A549 (cell line): ENCODE measurements around the gene CLEC4M. TPM values are rescaled to one million over a fixed set of nuclear protein-coding genes. Genes with fewer than 3 reads are reported as not detected.

Experiments
- ATAC-seq, 2 experiments: fragments of 200-7000 bp in 1 of 2; fragments of >200 bp in 1 of 2; cut with Nextera tagmentation in 1 of 2; cut with Tn5 transposase in 1 of 2; 3 replicates each; pipeline versions ENCODE4 v1.8.0 to v1.9.1; 2018 to 2020; ENCODE audit warnings: mild to moderate bottlenecking in 1 of 2, moderate library complexity in 1 of 2
- CTCF ChIA-PET: fragments of 300-600 bp; sonication (Branson Sonifier 250); formaldehyde crosslinking; extraction: SDS; loops from one replicate; lab custom pipeline; 2021; ENCODE audit warnings: antibody characterized with exemption, inconsistent platforms; lab: Yijun Ruan, JAX
- POLR2A ChIA-PET: fragments of 350-600 bp; formaldehyde crosslinking; extraction: SDS; loops from one replicate; lab custom pipeline; 2021; ENCODE audit warnings: antibody characterized with exemption, inconsistent platforms; lab: Yijun Ruan, JAX
- DNase-seq, 2 experiments: peaks; one replicate each; pipeline versions ENCODE4 v3.0.0 to v3.0.0-alpha.2; 2011 to 2016; ENCODE audit warnings: low read depth in 1 of 2, low spot score in 1 of 2
- FAIRE-seq: peaks from 2 replicates; lab custom pipeline; 2011; peaks lifted over from hg19 to GRCh38; lab: Jason Lieb, UNC
- H3K27ac ChIP-seq, 2 experiments: fragments of >200 bp; sonication (Bioruptor Twin); formaldehyde crosslinking; 3 replicates each; pipeline ENCODE4 v1.5.1; 2016 to 2017
- H3K4me1 ChIP-seq: fragments of >200 bp; sonication (Bioruptor Twin); formaldehyde crosslinking; 3 replicates; pipeline ENCODE4 v1.6.1; 2016
- H3K4me2 ChIP-seq: fragments of >200 bp; sonication (Bioruptor Twin); formaldehyde crosslinking; 3 replicates; pipeline ENCODE4 v1.6.1; 2016
- H3K4me3 ChIP-seq: fragments of >200 bp; sonication (Bioruptor Twin); formaldehyde crosslinking; 3 replicates; pipeline ENCODE4 v1.5.1; 2016
- H3K9me3 ChIP-seq: fragments of >200 bp; sonication (Bioruptor Twin); formaldehyde crosslinking; 3 replicates; pipeline ENCODE4 v1.6.1; 2016
- BHLHE40 ChIP-seq: IDR thresholded peaks from 2 replicates; pipeline ENCODE4 v1.6.1; 2012; ENCODE audit warnings: low read depth, low read length, inconsistent platforms
- CEBPB ChIP-seq, 2 experiments: fragments of >200 bp in 1 of 2; sonication (Bioruptor Twin) in 1 of 2; formaldehyde crosslinking in 1 of 2; IDR thresholded peaks; 2 replicates each; pipeline ENCODE4 v1.6.1; 2012 to 2016
- EHMT2 ChIP-seq: fragments of 200-600 bp; sonication (generic); IDR thresholded peaks from 2 replicates; pipeline ENCODE4 v1.6.1; 2016; ENCODE audit warnings: antibody characterized with exemption, low read depth, mild to moderate bottlenecking, moderate library complexity
- GATA3 ChIP-seq: IDR thresholded peaks from 2 replicates; pipeline ENCODE4 v1.6.1; 2012; ENCODE audit warnings: borderline replicate concordance
- HDAC2 ChIP-seq: fragments of 200-600 bp; sonication (generic); IDR thresholded peaks from 2 replicates; pipeline ENCODE4 v1.6.1; 2016
- HEYL ChIP-seq: fragments of 250-450 bp; sonication (Bioruptor Pico); IDR thresholded peaks from 2 replicates; pipeline ENCODE4 v1.8.0; 2021; ENCODE audit warnings: mild to moderate bottlenecking, moderate library complexity
- HOXB5 ChIP-seq: fragments of 250-450 bp; sonication (Bioruptor Pico); IDR thresholded peaks from 2 replicates; pipeline ENCODE4 v1.5.0; 2020; ENCODE audit warnings: mild to moderate bottlenecking, moderate library complexity
- MAFK ChIP-seq: fragments of 450-650 bp; IDR thresholded peaks from 2 replicates; pipeline ENCODE4 v1.6.1; 2014; ENCODE audit not compliant: partially characterized antibody
- MAZ ChIP-seq: fragments of 150-350 bp; IDR thresholded peaks from 2 replicates; pipeline ENCODE4 v1.6.1; 2014; ENCODE audit warnings: antibody characterized with exemption, low read depth, low read length, borderline replicate concordance
- NFE2L2 ChIP-seq: fragments of 150-350 bp; conservative IDR thresholded peaks from 2 replicates; pipeline ENCODE4 v1.6.1; 2014; ENCODE audit warnings: low read length
- PHF8 ChIP-seq: fragments of 200-600 bp; sonication (generic); IDR thresholded peaks from 2 replicates; pipeline ENCODE4 v1.6.1; 2016; ENCODE audit warnings: low read depth, mild to moderate bottlenecking, antibody characterized with exemption, moderate library complexity, borderline replicate concordance
- POLR2A ChIP-seq: IDR thresholded peaks from 2 replicates; pipeline ENCODE4 v1.6.1; 2012; ENCODE audit warnings: mild to moderate bottlenecking, low read length
- POLR2AphosphoS2 ChIP-seq: conservative IDR thresholded peaks from 2 replicates; pipeline ENCODE4 v1.6.1; 2012; ENCODE audit warnings: low read length, improper control_type of control experiment, inconsistent platforms
- RARB ChIP-seq: fragments of 250-450 bp; sonication (Bioruptor Pico); IDR thresholded peaks from 2 replicates; pipeline ENCODE4 v1.8.0; 2021; ENCODE audit warnings: mild to moderate bottlenecking, moderate library complexity
- RFX5 ChIP-seq: fragments of 450-650 bp; IDR thresholded peaks from 2 replicates; pipeline ENCODE4 v1.7.1; 2014; ENCODE audit warnings: antibody characterized with exemption, mild to moderate bottlenecking, moderate library complexity
- RNF2 ChIP-seq: fragments of 200-600 bp; sonication (generic); IDR thresholded peaks from 2 replicates; pipeline ENCODE4 v1.6.1; 2016; ENCODE audit warnings: low read depth, mild to moderate bottlenecking, antibody characterized with exemption, moderate library complexity, borderline replicate concordance
- SREBF2 ChIP-seq: fragments of 450-650 bp; IDR thresholded peaks from 2 replicates; pipeline ENCODE4 v1.6.1; 2014; ENCODE audit warnings: mild to moderate bottlenecking, moderate library complexity
- ZFP36 ChIP-seq: fragments of 450-650 bp; IDR thresholded peaks from 2 replicates; pipeline ENCODE4 v1.6.1; 2014; ENCODE audit warnings: borderline replicate concordance; ENCODE audit not compliant: partially characterized antibody
- ZNF302 ChIP-seq: fragments of 250-450 bp; sonication (Bioruptor Pico); IDR thresholded peaks from 2 replicates; pipeline ENCODE4 v1.9.0; 2021; ENCODE audit warnings: inconsistent platforms, mild to moderate bottlenecking, moderate library complexity
- ZSCAN20 ChIP-seq: fragments of 250-450 bp; sonication (Bioruptor Pico); IDR thresholded peaks from 2 replicates; pipeline ENCODE4 v1.8.0; 2022; ENCODE audit warnings: mild to moderate bottlenecking, moderate library complexity
- WGBS: methylation state at CpG from one replicate; pipeline ENCODE4 v1.1.6; 2017; ENCODE audit errors: missing lambda C conversion rate; 5-methylcytosine and 5-hydroxymethylcytosine counted together
- polyA plus RNA-seq, 4 experiments: library from polyadenylated mRNA; depleted of rRNA in 3 of 4; stranded (reverse); fragments of >200 nt; fragmentation: RNase III in 1 of 4; extraction: RNeasy Plus Mini Kit Qiagen cat#74134 plus additional on column Dnase treatment in 1 of 4; gene quantifications; 2 replicates in 3 of 4; 3 replicates in 1 of 4; pipeline ENCODE4 v1.2.3, GENCODE V29; 2011 to 2017
- TF ChIP-seq, protein P1 (sequence below): IDR thresholded peaks from 2 replicates; pipeline ENCODE4 v1.6.1; 2012
- TF ChIP-seq, protein P2 (sequence below): fragments of 250-450 bp; sonication (Bioruptor Pico); IDR thresholded peaks from 2 replicates; pipeline ENCODE4 v1.5.0; 2020; ENCODE audit warnings: low read depth, mild to moderate bottlenecking, moderate library complexity
- TF ChIP-seq, protein P3 (sequence below): fragments of 250-450 bp; sonication (Bioruptor Pico); IDR thresholded peaks from 2 replicates; pipeline ENCODE4 v1.5.0; 2021; ENCODE audit warnings: mild to moderate bottlenecking, moderate library complexity, borderline replicate concordance

The CLEC4M gene
- polyA plus RNA-seq, 2 of the 4 experiments (the other 2 are of a cell fraction) = not detected

DNA sequence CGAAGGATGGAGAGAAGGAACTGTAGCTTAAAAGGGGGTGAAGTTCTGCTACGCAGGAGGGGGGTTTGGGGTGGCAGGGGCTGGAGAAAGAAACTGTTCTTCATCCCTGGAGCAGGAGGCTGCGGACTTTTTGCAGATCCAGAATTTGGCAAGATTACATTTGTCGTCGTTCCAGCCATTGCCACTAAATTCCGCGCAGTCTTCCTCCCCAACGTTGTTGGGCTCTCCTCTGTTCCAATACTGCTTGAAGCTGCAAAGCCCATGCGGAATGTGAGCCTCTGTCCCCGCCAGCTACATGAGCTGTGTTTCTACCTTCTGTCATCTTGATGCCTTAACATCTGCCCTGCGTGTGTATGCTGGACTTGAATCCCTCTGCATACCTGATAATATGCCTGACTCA lies 20.1 kb upstream of the CLEC4M start:
- TF ChIP-seq POLR2A = no peak
- no peak for TF ChIP-seq ZSCAN20 (CRISPR knock-in tag)
- no peak for TF ChIP-seq ZNF302
- TF ChIP-seq RNF2 = no peak
- TF ChIP-seq PHF8 = no peak
- no peak for TF ChIP-seq RARB (CRISPR knock-in tag)
- TF ChIP-seq NFE2L2 = no peak
- no peak for TF ChIP-seq BHLHE40
- TF ChIP-seq RFX5 = no peak
- TF ChIP-seq, protein P1, sequence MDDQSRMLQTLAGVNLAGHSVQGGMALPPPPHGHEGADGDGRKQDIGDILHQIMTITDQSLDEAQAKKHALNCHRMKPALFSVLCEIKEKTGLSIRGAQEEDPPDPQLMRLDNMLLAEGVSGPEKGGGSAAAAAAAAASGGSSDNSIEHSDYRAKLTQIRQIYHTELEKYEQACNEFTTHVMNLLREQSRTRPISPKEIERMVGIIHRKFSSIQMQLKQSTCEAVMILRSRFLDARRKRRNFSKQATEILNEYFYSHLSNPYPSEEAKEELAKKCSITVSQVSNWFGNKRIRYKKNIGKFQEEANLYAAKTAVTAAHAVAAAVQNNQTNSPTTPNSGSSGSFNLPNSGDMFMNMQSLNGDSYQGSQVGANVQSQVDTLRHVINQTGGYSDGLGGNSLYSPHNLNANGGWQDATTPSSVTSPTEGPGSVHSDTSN = no peak
- no peak for TF ChIP-seq ZFP36
- no peak for TF ChIP-seq POLR2AphosphoS2
- TF ChIP-seq CEBPB (IDR thresholded peaks at IDR 0.05) = no peak
- TF ChIP-seq, protein P2, sequence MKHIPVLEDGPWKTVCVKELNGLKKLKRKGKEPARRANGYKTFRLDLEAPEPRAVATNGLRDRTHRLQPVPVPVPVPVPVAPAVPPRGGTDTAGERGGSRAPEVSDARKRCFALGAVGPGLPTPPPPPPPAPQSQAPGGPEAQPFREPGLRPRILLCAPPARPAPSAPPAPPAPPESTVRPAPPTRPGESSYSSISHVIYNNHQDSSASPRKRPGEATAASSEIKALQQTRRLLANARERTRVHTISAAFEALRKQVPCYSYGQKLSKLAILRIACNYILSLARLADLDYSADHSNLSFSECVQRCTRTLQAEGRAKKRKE (CRISPR knock-in tag) = no peak
- Histone ChIP-seq H3K27ac (no peak overlapping the region), H3K4me1 (no peaks in the 10 kb centered on the region), H3K4me3 (no peak overlapping the region), H3K4me2 (no peak overlapping the region), H3K9me3 (no peaks in the 10 kb centered on the region)
- POLR2A ChIA-PET = no interaction called here
- CTCF ChIA-PET = no interaction called here
- FAIRE-seq = no peak
- no peak for DNase-seq
- no peak for ATAC-seq
- 57% methylated on average over 10 of the region's 11 CpGs for WGBS

DNA sequence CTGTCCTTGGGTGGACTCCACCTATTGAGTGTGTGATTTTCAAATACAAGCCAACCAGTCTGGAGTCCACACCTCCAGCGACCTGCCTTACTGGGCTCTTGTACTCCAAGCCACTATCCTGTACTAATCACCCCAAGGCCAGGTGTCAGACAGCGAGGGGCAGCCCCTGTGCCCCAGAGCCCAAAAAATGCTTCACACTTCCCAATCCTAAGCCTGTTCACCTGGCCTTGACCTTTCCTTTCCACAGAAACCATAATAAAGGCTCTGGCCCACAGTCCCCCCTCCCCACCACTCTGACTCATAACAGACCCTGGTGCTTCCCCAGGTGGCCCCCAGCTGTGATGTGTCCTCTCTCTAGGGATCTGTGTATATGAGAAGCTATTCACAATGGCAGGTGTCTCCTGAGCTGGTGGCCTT lies 19.6 kb upstream of the CLEC4M start:
- TF ChIP-seq, protein P3, sequence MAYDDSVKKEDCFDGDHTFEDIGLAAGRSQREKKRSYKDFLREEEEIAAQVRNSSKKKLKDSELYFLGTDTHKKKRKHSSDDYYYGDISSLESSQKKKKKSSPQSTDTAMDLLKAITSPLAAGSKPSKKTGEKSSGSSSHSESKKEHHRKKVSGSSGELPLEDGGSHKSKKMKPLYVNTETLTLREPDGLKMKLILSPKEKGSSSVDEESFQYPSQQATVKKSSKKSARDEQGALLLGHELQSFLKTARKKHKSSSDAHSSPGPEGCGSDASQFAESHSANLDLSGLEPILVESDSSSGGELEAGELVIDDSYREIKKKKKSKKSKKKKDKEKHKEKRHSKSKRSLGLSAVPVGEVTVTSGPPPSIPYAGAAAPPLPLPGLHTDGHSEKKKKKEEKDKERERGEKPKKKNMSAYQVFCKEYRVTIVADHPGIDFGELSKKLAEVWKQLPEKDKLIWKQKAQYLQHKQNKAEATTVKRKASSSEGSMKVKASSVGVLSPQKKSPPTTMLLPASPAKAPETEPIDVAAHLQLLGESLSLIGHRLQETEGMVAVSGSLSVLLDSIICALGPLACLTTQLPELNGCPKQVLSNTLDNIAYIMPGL (CRISPR knock-in tag) = no peak
- no peak for TF ChIP-seq EHMT2
- Histone ChIP-seq H3K4me2 (no peak overlapping the region), H3K9me3 (no peaks in the 10 kb centered on the region), H3K4me1 (no peaks in the 10 kb centered on the region), H3K4me3 (no peak overlapping the region), H3K27ac (no peak overlapping the region)
- ChIA-PET POLR2A (no interaction called here), CTCF (interaction anchor here (0.6 kb wide), 1 partner anchor 14 kb away, joined by 3 read pairs; no protein-coding TSS in a partner anchor)
- DNase-seq (no peak), FAIRE-seq (no peak), ATAC-seq (no peak)
- 0% methylated on average over 2 of the region's 2 CpGs for WGBS

DNA sequence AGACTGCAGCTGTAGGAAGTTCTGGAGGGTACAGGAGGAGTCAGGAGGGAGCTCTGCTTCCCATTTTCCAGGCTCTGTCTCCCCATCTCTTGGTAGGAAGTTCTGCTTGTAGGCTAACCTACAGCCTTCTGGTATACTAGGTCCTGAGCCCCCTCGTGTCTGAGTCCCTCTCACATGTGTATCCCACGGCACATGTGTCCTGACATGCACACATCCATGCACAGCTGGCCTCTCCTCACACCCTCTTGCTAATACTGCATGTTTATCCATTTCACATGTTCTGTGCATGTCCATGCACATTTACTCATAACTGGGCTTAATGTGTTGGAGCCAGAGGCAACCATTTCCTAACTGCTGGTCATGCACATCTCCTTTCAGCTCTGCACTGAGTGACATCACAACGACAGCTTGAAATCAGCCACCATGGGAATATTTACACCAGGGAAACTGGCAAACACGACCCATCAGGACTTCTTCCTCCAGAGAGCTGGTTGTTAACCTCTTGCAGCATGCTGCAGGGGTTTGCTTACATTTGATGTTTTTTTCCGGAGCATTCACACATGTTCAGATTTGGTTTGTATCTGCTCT lies 18.8 kb upstream of the CLEC4M start:
- TF ChIP-seq, protein P3 (CRISPR knock-in tag) = no peak
- no peak for TF ChIP-seq HDAC2
- no peak for TF ChIP-seq MAFK
- no peak for TF ChIP-seq HEYL (CRISPR knock-in tag)
- no peak for TF ChIP-seq GATA3
- no peak for TF ChIP-seq HOXB5 (CRISPR knock-in tag)
- TF ChIP-seq POLR2A = no peak
- no peak for TF ChIP-seq SREBF2
- no peak for TF ChIP-seq BHLHE40
- no peak for TF ChIP-seq MAZ
- no peak for DNase-seq
- Histone ChIP-seq H3K4me3 (no peak overlapping the region), H3K4me1 (no peaks in the 10 kb centered on the region), H3K9me3 (no peaks in the 10 kb centered on the region), H3K4me2 (no peak overlapping the region), H3K27ac (no peak overlapping the region)
- no peak for ATAC-seq
- 20% methylated on average over 5 of the region's 5 CpGs for WGBS
- CTCF ChIA-PET = interaction anchor here (0.6 to 0.8 kb wide), 2 partner anchors 13 to 63 kb away, joined by 3 read pairs; partner anchors contain the start of gene TRAPPC5
- POLR2A ChIA-PET = no interaction called here
- FAIRE-seq = no peak
